SK-N-SH (cell line): ENCODE measurements around the gene TCN2. TPM values are rescaled to one million over a fixed set of nuclear protein-coding genes. Genes with fewer than 3 reads are reported as not detected.
"Not testable (repeated sequence)": the region's sequence is repeated elsewhere in the genome, so short reads cannot be mapped to it uniquely, and the experiment has no call there.

Source experiments
- CTCF ChIA-PET: fragments of 300-600, 350-600 bp; formaldehyde crosslinking; extraction: SDS; loops from one replicate; lab custom pipeline; 2021; lab: Yijun Ruan, JAX
- POLR2A ChIA-PET: fragments of 350-600 bp; sonication (Branson Sonifier 250); formaldehyde crosslinking; extraction: SDS; loops from one replicate; lab custom pipeline; 2020; ENCODE audit warnings: antibody characterized with exemption, inconsistent platforms; lab: Yijun Ruan, JAX
- DNase-seq: peaks from one replicate; pipeline ENCODE4 v3.0.0; 2012
- H2AFZ ChIP-seq: fragments of 200-600 bp; sonication (generic); 2 replicates; pipeline ENCODE4 v1.8.1; 2016; ENCODE audit warnings: antibody characterized with exemption, mild to moderate bottlenecking, low read depth
- H3F3A ChIP-seq: fragments of 200-600 bp; sonication (generic); replicated peaks from 2 replicates; pipeline ENCODE3; 2016; ENCODE audit warnings: antibody characterized with exemption, mild to moderate bottlenecking; ENCODE audit not compliant: insufficient read depth
- H3K27ac ChIP-seq, 2 experiments: fragments of 200-500 bp in 1 of 2; fragments of 200-600 bp in 1 of 2; sonication (Bioruptor generic) in 1 of 2; sonication (generic), shearing (Covaris generic) in 1 of 2; 2 replicates each; pipeline versions ENCODE4 v1.5.1 to v1.6.1; 2014 to 2016; ENCODE audit warnings: low read depth in 2 of 2, inconsistent platforms in 1 of 2, low read length in 1 of 2, mild to moderate bottlenecking in 1 of 2, mixed read lengths in 1 of 2
- H3K27me3 ChIP-seq: fragments of 200-600 bp; sonication (generic), shearing (Covaris generic); 2 replicates; pipeline ENCODE4 v1.6.1; 2016; ENCODE audit warnings: mixed run types; ENCODE audit not compliant: insufficient read depth
- H3K36me3 ChIP-seq, 2 experiments: fragments of 200-500 bp in 1 of 2; fragments of 200-600 bp in 1 of 2; sonication (Bioruptor generic) in 1 of 2; sonication (generic) in 1 of 2; replicated peaks in 1 of 2; 2 replicates each; pipeline versions ENCODE3 to v1.5.1; 2014 to 2016; ENCODE audit warnings: low read length in 1 of 2, mild to moderate bottlenecking in 1 of 2; ENCODE audit not compliant: insufficient read depth in 2 of 2, control insufficient read depth in 1 of 2
- H3K4me1 ChIP-seq, 2 experiments: fragments of 200-500 bp in 1 of 2; fragments of 200-600 bp in 1 of 2; sonication (Bioruptor generic) in 1 of 2; sonication (generic), shearing (Covaris generic) in 1 of 2; 2 replicates each; pipeline versions ENCODE4 v1.5.1 to v1.6.1; 2014 to 2016; ENCODE audit warnings: low read depth in 1 of 2, low read length in 1 of 2, mixed run types in 1 of 2; ENCODE audit not compliant: insufficient read depth in 2 of 2, control insufficient read depth in 1 of 2
- H3K4me2 ChIP-seq: fragments of 200-600 bp; sonication (generic), shearing (Covaris generic); 2 replicates; pipeline ENCODE4 v1.6.1; 2017; ENCODE audit warnings: mixed run types
- H3K4me3 ChIP-seq, 2 experiments: fragments of 200-500 bp in 1 of 2; fragments of 200-600 bp in 1 of 2; sonication (Bioruptor generic) in 1 of 2; sonication (generic), shearing (Covaris generic) in 1 of 2; 2 replicates each; pipeline versions ENCODE4 v1.5.1 to v1.8.1; 2014 to 2016; ENCODE audit warnings: low read depth in 2 of 2, inconsistent platforms in 1 of 2, low read length in 1 of 2, mild to moderate bottlenecking in 1 of 2, mixed read lengths in 1 of 2, moderate library complexity in 1 of 2
- H3K79me2 ChIP-seq: fragments of 200-600 bp; sonication (generic); 2 replicates; pipeline ENCODE4 v1.8.1; 2017; ENCODE audit warnings: mild to moderate bottlenecking; ENCODE audit not compliant: insufficient read depth
- H3K9ac ChIP-seq: fragments of 200-600 bp; sonication (generic); 2 replicates; pipeline ENCODE4 v1.6.1; 2017; ENCODE audit warnings: mixed run types
- H3K9me2 ChIP-seq: fragments of 200-600 bp; sonication (generic); 2 replicates; pipeline ENCODE4 v1.6.1; 2017; ENCODE audit warnings: mixed run types
- H3K9me3 ChIP-seq: fragments of 200-600 bp; sonication (generic); 2 replicates; pipeline ENCODE4 v1.6.1; 2017; ENCODE audit warnings: mixed run types, mild to moderate bottlenecking, moderate library complexity
- H4K20me1 ChIP-seq: fragments of 200-600 bp; sonication (generic); 2 replicates; pipeline ENCODE4 v1.6.1; 2017; ENCODE audit warnings: mild to moderate bottlenecking, mixed run types; ENCODE audit not compliant: insufficient read depth
- CHD2 ChIP-seq: fragments of 150-350 bp; IDR thresholded peaks from 2 replicates; pipeline ENCODE4 v1.6.1; 2018; ENCODE audit warnings: low read length; ENCODE audit not compliant: partially characterized antibody
- EP300 ChIP-seq, 2 experiments: IDR thresholded peaks; 2 replicates each; pipeline versions ENCODE4 v1.4.0 to v1.6.1; 2012; ENCODE audit warnings: borderline replicate concordance in 1 of 2, low read depth in 1 of 2, low read length in 1 of 2
- EZH2phosphoT487 ChIP-seq: fragments of 200-600 bp; sonication (generic); IDR thresholded peaks from 2 replicates; pipeline ENCODE4 v1.6.1; 2017; ENCODE audit warnings: low read depth, mixed run types, mild to moderate bottlenecking, antibody characterized with exemption, moderate library complexity, borderline replicate concordance
- FOSL2 ChIP-seq: IDR thresholded peaks from 2 replicates; pipeline ENCODE4 v1.4.0; 2012; ENCODE audit warnings: low read depth, mild to moderate bottlenecking, moderate library complexity, borderline replicate concordance
- FOXJ3 ChIP-seq: sonication (generic); formaldehyde crosslinking; IDR thresholded peaks from 2 replicates; pipeline ENCODE4 v1.5.1; 2020; ENCODE audit warnings: mild to moderate bottlenecking, missing genetic modification reagents
- FOXM1 ChIP-seq: IDR thresholded peaks from 2 replicates; pipeline ENCODE4 v1.4.0; 2012; ENCODE audit warnings: low read depth, mild to moderate bottlenecking
- GABPA ChIP-seq: IDR thresholded peaks from 2 replicates; pipeline ENCODE4 v1.4.0; 2012; ENCODE audit warnings: low read depth, mild to moderate bottlenecking
- GATA2 ChIP-seq: sonication (generic); formaldehyde crosslinking; IDR thresholded peaks from 2 replicates; pipeline ENCODE4 v1.5.0; 2020; ENCODE audit warnings: mild to moderate bottlenecking, missing genetic modification reagents
- MEF2A ChIP-seq: IDR thresholded peaks from 2 replicates; pipeline ENCODE4 v1.4.0; 2012; ENCODE audit warnings: low read depth, borderline replicate concordance
- NFIC ChIP-seq: IDR thresholded peaks from 2 replicates; pipeline ENCODE4 v1.4.0; 2012; ENCODE audit warnings: borderline replicate concordance
- PBX3 ChIP-seq: IDR thresholded peaks from 2 replicates; pipeline ENCODE4; 2012
- RAD21 ChIP-seq: IDR thresholded peaks from 2 replicates; pipeline ENCODE4 v1.6.1; 2012; ENCODE audit warnings: mild to moderate bottlenecking, low read length
- REST ChIP-seq: IDR thresholded peaks from 2 replicates; pipeline ENCODE4 v1.6.1; 2012; ENCODE audit warnings: mild to moderate bottlenecking, low read depth, low read length, moderate library complexity
- RFX5 ChIP-seq: IDR thresholded peaks from 2 replicates; pipeline ENCODE4 v1.6.1; 2012; ENCODE audit warnings: mild to moderate bottlenecking, improper control_type of control experiment, low read length
- RXRA ChIP-seq: IDR thresholded peaks from 2 replicates; pipeline ENCODE4 v1.4.0; 2012; ENCODE audit warnings: low read depth, mild to moderate bottlenecking, borderline replicate concordance
- SIN3A ChIP-seq: IDR thresholded peaks from 2 replicates; pipeline ENCODE4 v1.6.1; 2012; ENCODE audit warnings: low read depth, mild to moderate bottlenecking, low read length, moderate library complexity, borderline replicate concordance
- TCF12 ChIP-seq: IDR thresholded peaks from 2 replicates; pipeline ENCODE4 v1.4.0; 2012
- TEAD4 ChIP-seq: IDR thresholded peaks from 2 replicates; pipeline ENCODE4 v1.4.0; 2012; ENCODE audit warnings: mild to moderate bottlenecking, borderline replicate concordance; ENCODE audit not compliant: insufficient read depth
- WGBS: methylation state at CpG from one replicate; pipeline ENCODE4 v1.1.6; 2017; ENCODE audit warnings: low lambda C conversion rate; 5-methylcytosine and 5-hydroxymethylcytosine counted together
- polyA plus RNA-seq, 3 experiments: library from polyadenylated mRNA; depleted of rRNA; stranded (reverse); fragments of >200 nt; gene quantifications; 2 replicates each; pipeline ENCODE4 v1.2.3, GENCODE V29; 2012
- TF ChIP-seq, protein P1 (sequence below): fragments of 150-350 bp; IDR thresholded peaks from 2 replicates; pipeline ENCODE4 v1.6.1; 2017; ENCODE audit warnings: antibody characterized with exemption, low read length, low read depth, borderline replicate concordance
- TF ChIP-seq, protein P2 (sequence below): IDR thresholded peaks from 2 replicates; pipeline ENCODE4 v1.4.0; 2012; ENCODE audit warnings: low read depth

Gene TCN2
- polyA plus RNA-seq, 1 of the 3 experiments (the other 2 are of a cell fraction) = 4.1 TPM

DNA sequence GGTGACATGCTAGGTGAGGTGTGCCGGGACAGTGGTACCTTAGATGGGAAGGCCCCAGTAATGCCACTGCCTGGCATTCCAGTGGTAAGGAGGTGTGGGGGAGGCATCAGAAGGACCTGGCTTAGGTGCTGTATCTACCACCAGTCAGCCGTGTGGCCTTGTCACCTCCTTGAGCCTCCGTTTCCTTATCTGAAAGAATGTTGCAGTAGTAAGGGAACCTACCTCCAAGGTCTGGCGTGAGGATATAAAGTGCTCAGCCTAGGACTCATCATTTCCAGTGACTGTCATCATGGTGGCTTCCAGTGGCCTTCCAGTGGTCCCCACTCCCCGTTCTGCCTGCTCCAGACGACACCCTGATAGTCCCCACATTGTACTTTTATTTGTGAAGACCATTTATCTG, 67.5 kb downstream of the TCN2 start (continued):
- TF ChIP-seq, protein P1, sequence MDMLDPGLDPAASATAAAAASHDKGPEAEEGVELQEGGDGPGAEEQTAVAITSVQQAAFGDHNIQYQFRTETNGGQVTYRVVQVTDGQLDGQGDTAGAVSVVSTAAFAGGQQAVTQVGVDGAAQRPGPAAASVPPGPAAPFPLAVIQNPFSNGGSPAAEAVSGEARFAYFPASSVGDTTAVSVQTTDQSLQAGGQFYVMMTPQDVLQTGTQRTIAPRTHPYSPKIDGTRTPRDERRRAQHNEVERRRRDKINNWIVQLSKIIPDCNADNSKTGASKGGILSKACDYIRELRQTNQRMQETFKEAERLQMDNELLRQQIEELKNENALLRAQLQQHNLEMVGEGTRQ = no peak
- no peak for TF ChIP-seq TEAD4
- TF ChIP-seq FOXJ3 (CRISPR knock-in tag) = no peak
- no peak for TF ChIP-seq TCF12
- TF ChIP-seq GATA2 = no peak
- no peak for TF ChIP-seq RFX5
- TF ChIP-seq NFIC = no peak

GRCh38 chr22:30675436-30675835, 68.5 kb downstream of the TCN2 start:
- H3K79me2 ChIP-seq = no peaks in the 10 kb centered on the region
- no peaks in the 10 kb centered on the region for H4K20me1 ChIP-seq
- DNase-seq = no peak
- no peak overlapping the region for H3K4me2 ChIP-seq
- no peak overlapping the region for H2AFZ ChIP-seq
- H3K9me2 ChIP-seq = no peaks in the 10 kb centered on the region
- no peaks in the 10 kb centered on the region for H3F3A ChIP-seq
- peak overlapping the region in 1 of 2 experiments; percentile 80; a peak in 2 of 4 replicates for H3K27ac ChIP-seq
- WGBS = 84% methylated on average over 9 of the region's 9 CpGs
- H3K9ac ChIP-seq = no peak overlapping the region
- no peak for TF ChIP-seq FOSL2
- TF ChIP-seq MEF2A = no peak
- TF ChIP-seq CHD2 = peak; percentile 56
- TF ChIP-seq EP300 (IDR thresholded peaks at IDR 0.05; ENCODE audit: borderline replicate concordance in 1 of 2, low read depth in 1 of 2, low read length in 1 of 2) = peak in 1 of 2 experiments; percentile 69; a peak in 2 of 4 replicates
- TF ChIP-seq, protein P2, sequence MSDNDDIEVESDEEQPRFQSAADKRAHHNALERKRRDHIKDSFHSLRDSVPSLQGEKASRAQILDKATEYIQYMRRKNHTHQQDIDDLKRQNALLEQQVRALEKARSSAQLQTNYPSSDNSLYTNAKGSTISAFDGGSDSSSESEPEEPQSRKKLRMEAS = no peak
- TF ChIP-seq FOXM1 = no peak
- TF ChIP-seq GABPA = no peak
- no peak for TF ChIP-seq REST
- TF ChIP-seq EZH2phosphoT487 = no peak
- TF ChIP-seq SIN3A = no peak
- TF ChIP-seq PBX3 = no peak
- no peak for TF ChIP-seq FOXJ3 (CRISPR knock-in tag)
- no peak for TF ChIP-seq RFX5
- no peak for TF ChIP-seq RXRA
- no peak for TF ChIP-seq RAD21
- no peaks in the 10 kb centered on the region for H3K27me3 ChIP-seq
- no peak overlapping the region for H3K4me3 ChIP-seq
- POLR2A ChIA-PET = no interaction called here
- no peaks in the 10 kb centered on the region for H3K9me3 ChIP-seq
- peaks cover 0 to 25% of the 10 kb centered on the region in 2 experiments; a peak in 1 of 4 replicates for H3K4me1 ChIP-seq
- CTCF ChIA-PET = interaction anchor here (1.3 to 1.6 kb wide), 2 partner anchors 41 to 80 kb away, joined by 5 to 7 read pairs; no protein-coding TSS in a partner anchor
- H3K36me3 ChIP-seq = no peaks in the 10 kb centered on the region

DNA sequence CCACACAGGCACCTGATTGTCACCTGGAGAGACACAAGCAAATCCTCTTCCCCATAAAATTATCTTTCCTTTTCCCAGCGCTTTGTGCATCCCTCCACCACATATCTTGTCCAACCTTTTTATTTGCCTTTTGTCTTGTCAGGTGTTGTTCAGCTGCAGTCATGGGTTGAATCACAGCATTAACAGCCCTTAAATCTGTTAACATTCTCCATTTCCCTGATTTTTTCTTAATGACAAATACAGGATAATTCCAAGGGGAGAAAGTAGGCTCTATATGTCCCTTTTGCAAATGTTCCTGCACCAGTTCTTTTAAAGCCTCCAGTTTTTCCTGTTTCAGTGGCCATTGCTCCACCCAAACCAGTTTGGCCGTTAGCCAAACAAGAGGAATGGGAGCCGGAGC, 69.6 kb downstream of the TCN2 start:
- H3K27me3 ChIP-seq, POLR2A ChIA-PET, H3K4me2 ChIP-seq, H3K4me3 ChIP-seq, DNase-seq, H3F3A ChIP-seq, H4K20me1 ChIP-seq, H2AFZ ChIP-seq, H3K9me2 ChIP-seq, H3K27ac ChIP-seq, H3K79me2 ChIP-seq, H3K9ac ChIP-seq, H3K36me3 ChIP-seq, CTCF ChIA-PET, H3K9me3 ChIP-seq: not testable (repeated sequence)
- WGBS = 82% methylated on average over 3 of the region's 3 CpGs
- peaks cover 0 to 34% of the 10 kb centered on the region in 2 experiments; a peak in 1 of 4 replicates for H3K4me1 ChIP-seq
